Measurements from ENCODE around the gene GALNS.

DNA sequence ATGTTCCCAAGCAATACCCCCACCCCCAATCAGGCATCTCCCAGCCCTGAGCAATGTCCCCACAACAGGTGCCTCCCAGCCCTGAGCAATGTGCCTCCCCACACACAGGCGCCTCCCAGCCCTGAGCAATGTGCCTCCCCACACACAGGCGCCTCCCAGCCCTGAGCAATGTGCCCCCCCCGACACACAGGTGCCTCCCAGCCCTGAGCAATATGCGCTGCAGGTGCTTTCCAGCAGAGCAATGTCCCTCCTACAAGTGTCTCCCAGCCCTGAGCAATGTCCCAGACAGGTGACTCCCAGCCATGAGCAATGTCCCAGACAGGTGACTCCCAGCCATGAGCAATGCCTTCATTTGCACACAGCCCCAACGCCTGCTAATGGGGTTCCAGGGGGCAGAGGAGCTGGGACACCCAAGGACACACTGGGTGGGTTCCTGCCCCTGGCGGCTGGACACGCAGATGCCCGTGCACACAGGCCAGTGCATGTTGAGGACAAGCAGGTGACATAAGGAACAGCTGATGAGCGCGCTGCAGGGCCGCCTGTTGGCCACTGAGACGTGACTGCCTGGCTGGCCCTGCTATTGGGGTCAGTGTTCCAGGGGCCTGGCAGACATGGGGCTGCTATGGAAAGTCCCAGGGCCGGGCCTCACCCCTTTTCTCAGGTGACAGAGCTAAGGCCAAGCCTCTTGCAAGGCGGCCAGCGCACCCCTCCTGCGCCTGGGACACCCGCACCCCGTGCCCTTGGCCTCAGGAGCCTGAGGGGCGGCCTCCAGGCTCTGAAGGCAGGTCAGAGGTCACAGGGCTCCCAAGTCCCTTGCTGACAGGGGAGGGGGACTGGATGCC lies 36.6 kb upstream of the GALNS start:
- TF ChIP-seq YY1 (IDR thresholded peaks at IDR 0.05; ENCODE audit: low read depth) (no peak), CEBPB (IDR thresholded peaks at IDR 0.05) (no peak), TEAD4 (IDR thresholded peaks at IDR 0.05) (no peak), EP300 (IDR thresholded peaks at IDR 0.05; ENCODE audit: borderline replicate concordance) (no peak), TAF1 (IDR thresholded peaks at IDR 0.05; ENCODE audit: low read depth) (no peak), RAD21 (IDR thresholded peaks at IDR 0.05; ENCODE audit: low read depth) (no peak), TCF12 (IDR thresholded peaks at IDR 0.05; ENCODE audit: low read depth) (no peak), USF1 (IDR thresholded peaks at IDR 0.05) (no peak), CREB1 (IDR thresholded peaks at IDR 0.05; ENCODE audit: low read depth) (no peak), FOXM1 (IDR thresholded peaks at IDR 0.05; ENCODE audit: borderline replicate concordance, low read depth) (no peak)
- TF ChIP-seq, protein P1, sequence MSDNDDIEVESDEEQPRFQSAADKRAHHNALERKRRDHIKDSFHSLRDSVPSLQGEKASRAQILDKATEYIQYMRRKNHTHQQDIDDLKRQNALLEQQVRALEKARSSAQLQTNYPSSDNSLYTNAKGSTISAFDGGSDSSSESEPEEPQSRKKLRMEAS (IDR thresholded peaks at IDR 0.05): no peak
